NT2/D1 (cell line): ENCODE results near the gene LACC1.

Experiments
- SUZ12 ChIP-seq: IDR thresholded peaks from 2 replicates; pipeline ENCODE4 v1.6.1; 2011; ENCODE audit not compliant: insufficient read length, insufficient read depth; ENCODE audit errors: extremely low read depth
- YY1 ChIP-seq: IDR thresholded peaks from 2 replicates; pipeline ENCODE4 v1.6.1; 2011; ENCODE audit not compliant: insufficient read length, insufficient read depth
- ZNF274 ChIP-seq: IDR thresholded peaks from 2 replicates; pipeline ENCODE4 v1.6.1; 2011; ENCODE audit warnings: mild to moderate bottlenecking, low read depth, low read length

DNA sequence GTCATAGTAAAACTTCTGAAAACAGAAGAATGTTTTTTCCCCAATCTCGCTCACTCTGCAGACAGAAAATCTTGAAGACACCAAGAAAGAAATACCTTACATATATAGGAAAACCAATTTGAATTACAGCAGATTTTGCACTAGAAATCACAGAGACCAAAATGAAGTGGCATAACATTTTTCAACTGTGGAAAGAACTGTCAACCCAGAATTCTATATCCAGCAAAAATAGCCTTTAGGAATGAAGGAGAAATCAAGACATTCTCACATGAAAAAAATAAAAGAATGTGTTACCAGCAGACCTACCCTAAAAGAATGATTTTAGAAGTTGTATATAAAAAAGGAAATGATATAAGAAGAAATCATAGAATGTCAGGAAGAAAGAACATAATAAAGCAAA, 28.8 kb upstream of the LACC1 start:
- TF ChIP-seq YY1 (no peak), ZNF274 (no peak), SUZ12 (no peak)
